Thyroid gland (tissue), 4 donors: Measurements from ENCODE around the gene VGLL3.

Experiments used
- POLR2A ChIP-seq, 2 donors: fragments of 450-650 bp; IDR thresholded peaks; one replicate each; pipeline ENCODE4 v1.6.1; 2017; ENCODE audit warnings: antibody characterized with exemption in 2 of 2, mild to moderate bottlenecking in 2 of 2, moderate library complexity in 1 of 2
- TF ChIP-seq, protein P1 (sequence below), 6 experiments: fragments of 200-600 bp in 3 of 6; fragments of 450-650 bp in 3 of 6; sonication (generic) in 3 of 6; IDR thresholded peaks; one replicate each; pipeline ENCODE4 v1.5.1; 2016 to 2019; ENCODE audit warnings: antibody characterized with exemption in 6 of 6, mild to moderate bottlenecking in 2 of 6, inconsistent platforms in 1 of 6, moderate library complexity in 1 of 6

- TF ChIP-seq POLR2A (IDR thresholded peaks at IDR 0.05) = no peak
- TF ChIP-seq, protein P1, sequence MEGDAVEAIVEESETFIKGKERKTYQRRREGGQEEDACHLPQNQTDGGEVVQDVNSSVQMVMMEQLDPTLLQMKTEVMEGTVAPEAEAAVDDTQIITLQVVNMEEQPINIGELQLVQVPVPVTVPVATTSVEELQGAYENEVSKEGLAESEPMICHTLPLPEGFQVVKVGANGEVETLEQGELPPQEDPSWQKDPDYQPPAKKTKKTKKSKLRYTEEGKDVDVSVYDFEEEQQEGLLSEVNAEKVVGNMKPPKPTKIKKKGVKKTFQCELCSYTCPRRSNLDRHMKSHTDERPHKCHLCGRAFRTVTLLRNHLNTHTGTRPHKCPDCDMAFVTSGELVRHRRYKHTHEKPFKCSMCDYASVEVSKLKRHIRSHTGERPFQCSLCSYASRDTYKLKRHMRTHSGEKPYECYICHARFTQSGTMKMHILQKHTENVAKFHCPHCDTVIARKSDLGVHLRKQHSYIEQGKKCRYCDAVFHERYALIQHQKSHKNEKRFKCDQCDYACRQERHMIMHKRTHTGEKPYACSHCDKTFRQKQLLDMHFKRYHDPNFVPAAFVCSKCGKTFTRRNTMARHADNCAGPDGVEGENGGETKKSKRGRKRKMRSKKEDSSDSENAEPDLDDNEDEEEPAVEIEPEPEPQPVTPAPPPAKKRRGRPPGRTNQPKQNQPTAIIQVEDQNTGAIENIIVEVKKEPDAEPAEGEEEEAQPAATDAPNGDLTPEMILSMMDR (IDR thresholded peaks at IDR 0.05) = no peak
Measured at GRCh38 chr3:86982883-86983282, 8.1 kb downstream of the VGLL3 start.
